Left colon (tissue), 2 donors: ENCODE results near the gene EXPH5. TPM values are rescaled to one million over a fixed set of nuclear protein-coding genes. Genes with fewer than 3 reads are reported as not detected.
A peak's percentile ranks its signal among the peaks of the same experiment; 100 is the strongest.

Source experiments
- ATAC-seq: fragments of 200-7000 bp; cut with Tn5 transposase; one replicate; pipeline ENCODE4 v1.9.1; 2020; ENCODE audit warnings: mild to moderate bottlenecking, moderate library complexity
- DNase-seq, 2 donors: peaks; one replicate each; pipeline ENCODE4 v3.0.0-alpha.2; 2020
- intact Hi-C, 2 donors: fragments of 100-400 bp; cut with DNase I in 1 of 2; cut with micrococcal nuclease in 1 of 2; formaldehyde crosslinking; loops; one replicate each; pipeline versions ENCODE4 v1.11.2 to v1.14.0; 2022; cut with DNase I, micrococcal nuclease
- total RNA-seq, 2 donors: library from RNA; stranded (reverse); fragmentation: NEBNext Ultra II Directional; extraction: Animal tissue kit (Norgen Biotek cat#: 25700); gene quantifications; one replicate each; pipeline ENCODE4 v1.2.1, GENCODE V29; 2021
- donor health status: DM: no; HTN: no; CAD: no.
- donor health status: DM: yes; HTN: yes; CAD: no.

Gene EXPH5
- total RNA-seq, 2 donors from 2014 or later = 42.2 to 51.8 TPM

- DNase-seq (peak; percentile 82 to 92), ATAC-seq (peak; percentile 90)
- intact Hi-C loops = no loop called here
Observed at GRCh38 chr11:108497317-108498045, 96.1 kb downstream of the EXPH5 start.

DNA sequence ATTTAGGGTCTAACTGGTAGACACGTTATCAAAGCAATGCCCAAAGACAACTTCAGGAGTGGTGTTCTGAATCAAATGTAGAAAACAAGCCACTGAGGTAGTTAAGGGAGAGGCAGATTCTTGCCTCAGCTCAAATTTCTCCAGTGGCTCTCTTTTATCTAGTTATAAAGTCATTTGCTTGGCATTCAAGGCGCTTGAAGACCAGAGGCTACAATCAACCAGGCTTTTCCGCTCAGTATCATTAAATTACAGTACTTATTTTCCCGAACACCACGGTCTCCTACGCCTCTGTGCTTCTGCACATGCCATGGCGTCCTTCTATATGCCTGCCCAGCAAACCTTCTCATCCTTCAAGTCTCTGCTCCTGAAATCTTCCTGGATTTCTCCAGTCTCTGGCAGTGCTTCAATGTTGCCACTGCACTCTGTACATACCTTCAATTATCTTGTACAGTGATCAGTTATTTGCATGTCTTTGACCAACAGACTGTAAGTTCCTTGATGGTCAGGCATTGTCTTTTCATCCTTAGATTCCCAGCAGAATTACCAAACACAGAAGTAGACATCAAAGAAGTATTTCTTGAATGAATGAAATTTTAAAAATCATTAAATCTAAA lies 96.8 kb downstream of the EXPH5 start:
- intact Hi-C loops = no loop called here
- DNase-seq (no peak), ATAC-seq (peak; percentile 12)

DNA sequence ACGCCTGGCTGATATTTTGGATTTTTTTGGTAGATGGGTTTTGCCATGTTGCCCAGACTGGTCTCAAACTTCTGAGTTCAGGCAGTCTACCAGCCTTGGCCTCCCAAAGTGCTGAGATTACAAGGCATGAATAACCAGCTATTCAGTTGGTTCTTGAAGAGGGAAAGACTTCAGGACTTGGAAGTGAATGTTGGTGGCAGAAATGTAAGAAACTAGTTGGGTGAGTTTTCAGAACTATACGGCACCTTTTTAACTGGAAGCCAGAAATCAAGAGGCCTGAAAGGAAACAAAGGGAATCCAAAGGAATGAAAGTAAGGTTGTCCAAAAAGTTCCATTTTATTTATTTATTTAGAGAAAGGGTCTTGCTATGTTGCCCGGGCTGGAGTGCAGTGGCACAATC lies 98.2 kb downstream of the EXPH5 start:
- intact Hi-C loops = no loop called here
- ATAC-seq (no peak), DNase-seq (no peak)

DNA sequence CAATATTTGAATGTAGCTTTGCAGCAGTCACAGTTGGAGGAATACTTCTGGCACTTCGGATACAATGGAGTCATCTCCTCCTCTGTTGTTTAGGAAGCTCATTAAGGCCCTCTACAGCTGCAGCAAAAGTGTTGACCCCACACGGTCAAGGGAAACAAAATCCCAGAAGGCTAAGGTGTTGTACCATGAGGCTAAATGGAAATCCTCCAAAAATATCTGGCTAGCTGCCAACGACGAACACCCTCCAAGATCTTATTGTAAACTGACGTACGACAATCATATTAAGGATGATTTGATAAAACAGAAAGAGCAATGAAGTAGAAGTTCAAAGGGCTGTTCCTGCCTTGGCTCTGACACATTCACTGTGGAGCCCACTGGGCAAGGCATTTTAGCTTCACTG lies 99.4 kb downstream of the EXPH5 start:
- DNase-seq (no peak), ATAC-seq (no peak)
- intact Hi-C loops = no loop called here

GRCh38 chr11:108491936-108492335 lies 101.6 kb downstream of the EXPH5 start:
- ATAC-seq (no peak), DNase-seq (no peak)
- intact Hi-C loops = no loop called here

DNA sequence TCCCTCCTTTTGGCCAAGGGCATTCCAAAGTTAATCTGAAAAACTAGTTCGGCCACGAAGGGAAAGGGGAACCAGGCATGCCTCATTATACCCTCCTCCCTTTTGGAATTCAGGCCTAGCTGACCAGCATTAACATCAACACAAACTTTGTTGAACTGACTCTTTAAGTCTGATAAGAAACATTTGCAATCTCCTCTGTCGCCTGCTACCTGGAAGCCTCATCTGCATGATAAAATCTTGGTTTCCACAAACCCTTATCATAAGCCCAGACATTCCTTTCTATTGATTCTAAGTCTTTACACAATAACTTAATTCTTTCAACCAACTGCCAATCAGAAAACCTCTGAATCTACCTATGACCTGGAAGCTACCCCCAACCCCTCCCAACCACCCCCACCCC lies 106.7 kb downstream of the EXPH5 start:
- intact Hi-C loops = no loop called here
- DNase-seq (no peak), ATAC-seq (no peak)

DNA sequence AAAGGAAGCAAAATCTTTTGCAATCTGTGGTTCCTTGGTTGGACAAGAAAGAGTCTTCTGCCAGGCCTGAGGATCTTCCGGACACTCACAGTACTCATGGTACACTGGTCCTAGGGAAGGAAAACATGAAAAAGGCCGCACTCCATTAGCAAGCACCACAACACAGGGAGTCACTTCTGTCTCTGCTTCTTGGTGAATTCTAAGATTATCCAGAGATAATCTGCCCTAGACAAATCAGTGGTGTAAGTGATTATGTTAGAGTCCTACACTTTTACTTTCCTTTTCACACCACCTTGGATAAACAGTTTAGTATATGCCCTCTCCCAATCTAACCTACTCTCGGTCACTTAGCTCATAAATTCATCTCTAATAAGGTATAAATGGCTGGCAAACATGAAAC lies 107.2 kb downstream of the EXPH5 start:
- DNase-seq = no peak
- no peak for ATAC-seq
- intact Hi-C loops = no loop called here

- DNase-seq (no peak), ATAC-seq (no peak)
- intact Hi-C loops = no loop called here
Observed at GRCh38 chr11:108483163-108483562, 110.4 kb downstream of the EXPH5 start.

DNA sequence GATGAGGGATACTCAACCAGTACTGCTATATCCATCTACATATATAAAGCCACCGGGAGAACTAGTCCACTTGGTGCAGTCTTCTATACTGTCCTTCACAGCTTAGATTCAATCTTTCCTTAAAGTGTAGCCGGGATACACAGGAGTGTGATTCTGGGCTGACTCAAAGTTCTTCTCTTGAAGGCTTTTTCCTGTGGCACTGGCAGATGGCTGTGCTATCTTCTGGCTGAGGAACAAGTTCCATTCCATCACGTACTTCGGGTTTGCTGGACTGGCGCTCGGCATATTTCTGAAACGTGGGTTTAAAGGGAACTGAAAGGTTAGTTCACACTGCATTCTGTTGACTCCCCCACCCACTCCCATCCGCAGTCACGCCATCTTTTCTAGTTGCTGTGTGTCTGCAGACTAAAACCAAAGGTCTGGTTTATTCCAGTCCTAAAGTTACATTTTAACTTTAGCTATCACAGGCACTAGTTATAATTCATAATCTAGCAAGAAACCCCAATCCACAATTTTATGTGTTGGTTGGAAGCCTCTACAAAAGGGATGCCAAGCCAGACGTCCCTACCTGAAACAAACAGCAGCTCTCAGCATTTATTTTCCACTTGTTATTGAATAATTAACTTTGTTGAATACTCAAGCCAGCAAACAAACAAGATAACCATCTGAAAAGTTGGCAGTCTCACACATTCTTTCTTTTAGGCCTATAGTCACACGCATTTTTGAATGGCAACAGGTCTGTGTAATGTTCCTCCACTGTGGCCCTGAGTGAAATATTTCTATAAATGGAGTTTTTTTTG lies 118.7 kb downstream of the EXPH5 start:
- no peak for ATAC-seq
- intact Hi-C loops = no loop called here
- no peak for DNase-seq

GRCh38 chr11:108472681-108473080 lies 120.9 kb downstream of the EXPH5 start:
- intact Hi-C loops = no loop called here

DNA sequence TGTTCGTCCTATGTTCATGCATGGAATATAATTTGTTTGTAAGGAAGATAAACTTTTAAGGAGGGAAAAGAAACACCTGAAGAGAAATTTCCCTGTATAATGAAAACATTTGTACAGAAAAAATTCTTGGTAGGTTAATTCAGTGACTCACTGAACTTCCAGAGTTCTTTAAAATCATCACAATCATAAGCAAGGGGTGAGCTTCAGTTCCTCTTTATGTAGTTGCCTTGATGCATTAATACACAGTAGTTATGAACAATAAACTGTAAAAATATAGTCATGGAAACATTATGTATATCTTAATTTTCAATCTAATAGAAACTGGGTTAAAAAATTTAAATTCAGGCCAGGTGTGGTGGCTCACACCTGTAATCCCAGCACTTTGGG lies 125.1 kb downstream of the EXPH5 start:
- intact Hi-C loops = no loop called here
- ATAC-seq (no peak), DNase-seq (no peak)

More at GRCh38 chr11:108472681-108473080, 120.9 kb downstream of the EXPH5 start:
- ATAC-seq (no peak), DNase-seq (no peak)

DNA sequence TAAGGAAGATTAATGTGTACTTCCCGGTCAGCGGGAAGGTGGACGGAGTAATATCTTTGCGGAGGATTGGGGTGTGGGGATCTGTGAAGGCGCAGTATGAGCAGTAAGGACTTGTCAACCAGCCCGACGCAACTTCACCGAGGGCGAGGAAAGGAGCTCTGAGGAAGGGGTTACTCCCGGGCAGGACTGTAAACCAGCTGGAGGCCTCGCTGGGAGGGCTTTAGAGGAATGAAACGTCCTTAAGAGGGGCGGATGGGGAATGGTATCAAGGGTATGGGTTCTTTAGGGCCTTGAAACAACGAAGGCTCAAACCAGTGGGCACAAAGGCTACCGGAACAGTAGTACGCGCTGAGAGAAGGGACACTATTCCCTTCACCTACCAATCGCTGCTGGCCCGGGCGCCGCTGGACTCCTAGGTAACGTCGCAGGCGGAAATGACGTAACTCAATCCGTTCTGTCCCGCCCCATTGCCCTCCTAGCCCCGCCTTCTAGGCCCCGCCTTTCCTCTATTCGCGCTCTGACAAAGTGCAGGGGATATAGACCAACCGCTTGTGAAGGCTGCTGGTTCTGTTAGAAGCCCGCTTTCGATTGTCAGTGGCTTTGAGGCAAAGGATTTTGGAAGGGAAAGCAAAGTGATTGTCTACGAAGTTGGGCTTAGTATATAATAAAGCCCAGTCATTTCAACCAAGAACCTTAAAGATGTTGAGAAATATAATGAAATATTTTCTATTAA lies 126.3 kb downstream of the EXPH5 start, which contains the start of gene C11orf65:
Gene C11orf65, minus strand, starts transcription at position 439 of the 733 bp plus-strand sequence. CDS start 5,970 bp downstream, outside the sequence.
- intact Hi-C loops = no loop called here
- DNase-seq = peak; percentile 96 to 98
- ATAC-seq = peak; percentile 99

DNA sequence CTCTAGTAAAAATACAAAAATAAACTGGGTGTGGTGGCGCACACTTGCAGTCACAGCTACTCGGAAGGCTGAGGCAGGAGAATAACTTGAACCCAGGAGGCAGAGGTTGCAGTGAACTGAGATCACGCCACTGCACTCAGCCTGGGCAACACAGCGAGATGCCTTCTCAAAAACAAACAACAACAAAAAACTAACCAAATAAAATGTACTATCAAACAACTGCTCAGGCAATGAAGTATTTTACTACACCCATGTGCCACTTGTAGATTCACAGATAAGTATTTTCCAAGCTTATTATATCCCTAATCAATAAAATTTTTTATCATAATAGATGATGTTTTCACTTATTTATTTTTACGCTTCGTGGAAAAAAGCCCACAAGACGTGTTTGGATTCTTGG lies 127.2 kb downstream of the EXPH5 start:
- ATAC-seq (peak; percentile 5), DNase-seq (peak in 1 of 2 donors; percentile 11)
- intact Hi-C loops = no loop called here

Other genes starting within 250 kb of the EXPH5 start
- gene C11orf65, start 126.2 kb downstream of the EXPH5 start, total RNA-seq = under 1 TPM; 0.39 to 0.46 TPM
- 10 to 100 TPM; 14.0 to 14.5 TPM for gene POGLUT3, start 95.4 kb downstream of the EXPH5 start, total RNA-seq
- 10 to 100 TPM; 15.7 to 17.1 TPM for gene DDX10, start 71.3 kb upstream of the EXPH5 start, total RNA-seq